SU-DHL-6 (cell line): Measurements from ENCODE around the gene CD151.

Source experiments
- CTCF ChIP-seq: fragments of 200-600 bp; sonication (generic); IDR thresholded peaks from one replicate; pipeline ENCODE4 v1.5.1; 2017; ENCODE audit warnings: antibody characterized with exemption, mild to moderate bottlenecking, low read length, moderate library complexity; ENCODE audit not compliant: insufficient read depth, poor library complexity, severe bottlenecking
- EZH2phosphoT487 ChIP-seq: fragments of 200-600 bp; sonication (generic), shearing (Covaris generic); conservative IDR thresholded peaks from 2 replicates; pipeline ENCODE4 v1.6.1; 2018; ENCODE audit warnings: mild to moderate bottlenecking, antibody characterized with exemption, low read length, moderate library complexity, mixed read lengths

- TF ChIP-seq CTCF (no peak), EZH2phosphoT487 (no peak)
These were observed 28.8 kb upstream of the CD151 start for GRCh38 chr11:803770-804598.
